MCF 10A (cell line): Measurements from ENCODE around the gene SORL1. TPM values are rescaled to one million over a fixed set of nuclear protein-coding genes. Genes with fewer than 3 reads are reported as not detected.

Experiments used
- BruUV-seq: library from RNA; stranded (reverse); fragments of 400-500 nt; replicated peaks from 2 replicates; lab custom pipeline; 2021; lab: Mats Ljungman, UMichigan
- CTCF ChIA-PET: fragments of 300-600 bp; sonication (Branson Sonifier 250); formaldehyde crosslinking; extraction: SDS; loops from one replicate; lab custom pipeline; 2021; ENCODE audit warnings: antibody characterized with exemption, inconsistent platforms; lab: Yijun Ruan, JAX
- POLR2A ChIA-PET: fragments of 300-600, 350-650 bp; sonication (Branson Sonifier 250); formaldehyde crosslinking; extraction: SDS; loops from one replicate; lab custom pipeline; 2020; ENCODE audit warnings: antibody characterized with exemption, inconsistent platforms; lab: Yijun Ruan, JAX
- DNase-seq: peaks from one replicate; pipeline ENCODE4 v3.0.0-alpha.2; 2018; ENCODE audit not compliant: unreplicated experiment
- H3K27ac Mint-ChIP-seq: one replicate; pipeline ENCODE4 v1.8.0; 2022; ENCODE audit warnings: mild to moderate bottlenecking, low read depth, mixed read lengths; ENCODE audit not compliant: unreplicated experiment
- H3K27me3 Mint-ChIP-seq: one replicate; pipeline ENCODE4 v1.8.0; 2022; ENCODE audit warnings: mixed read lengths; ENCODE audit not compliant: insufficient read depth, unreplicated experiment
- H3K36me3 Mint-ChIP-seq: one replicate; pipeline ENCODE4 v1.8.0; 2022; ENCODE audit warnings: mild to moderate bottlenecking, moderate library complexity, mixed read lengths; ENCODE audit not compliant: insufficient read depth, unreplicated experiment
- H3K4me1 Mint-ChIP-seq: one replicate; pipeline ENCODE4 v1.8.0; 2022; ENCODE audit warnings: mixed read lengths; ENCODE audit not compliant: insufficient read depth, unreplicated experiment
- H3K4me3 Mint-ChIP-seq: one replicate; pipeline ENCODE4 v1.8.0; 2022; ENCODE audit warnings: mild to moderate bottlenecking, moderate library complexity, mixed read lengths; ENCODE audit not compliant: unreplicated experiment
- H3K9me3 Mint-ChIP-seq: one replicate; pipeline ENCODE4 v1.8.0; 2022; ENCODE audit warnings: mixed read lengths; ENCODE audit not compliant: unreplicated experiment
- CTCF ChIP-seq: fragments of 200-600 bp; IDR thresholded peaks from one replicate; pipeline ENCODE4 v1.8.0; 2022; ENCODE audit warnings: antibody characterized with exemption, mild to moderate bottlenecking; ENCODE audit not compliant: unreplicated experiment
- intact Hi-C: fragments of 100-400 bp; cut with micrococcal nuclease; formaldehyde crosslinking; loops from 2 replicates; pipeline ENCODE4 v1.14.1; 2022
- total RNA-seq: library from RNA; stranded (reverse); gene quantifications from 2 replicates; pipeline ENCODE4 v1.2.3, GENCODE V29; 2022

SORL1 gene
- total RNA-seq, 1 experiment from 2014 or later, result 5.9 TPM

GRCh38 chr11:121485216-121485615, 33.1 kb downstream of the SORL1 start:
- no TSS peak for BruUV-seq

GRCh38 chr11:121486054-121486453, 33.9 kb downstream of the SORL1 start:
- Mint-ChIP-seq H3K27me3 (no peaks in the 10 kb centered on the region), H3K4me1 (peaks cover 5% of the 10 kb centered on the region), H3K4me3 (no peak overlapping the region), H3K36me3 (peaks cover 4% of the 10 kb centered on the region), H3K27ac (no peak overlapping the region), H3K9me3 (no peaks in the 10 kb centered on the region)
- intact Hi-C loops, result no loop called here
- ChIA-PET POLR2A (no interaction called here), CTCF (no interaction called here)
- no TSS peak for BruUV-seq
- TF ChIP-seq CTCF, result no peak
- no peak for DNase-seq

More at GRCh38 chr11:121485216-121485615, 33.1 kb downstream of the SORL1 start:
- H3K9me3 Mint-ChIP-seq, result no peaks in the 10 kb centered on the region
- ChIA-PET CTCF (interaction anchor here (0.6 kb wide), 2 partner anchors 42 to 217 kb away, joined by 3 read pairs; no protein-coding TSS in a partner anchor), POLR2A (no interaction called here)
- no peak overlapping the region for H3K4me3 Mint-ChIP-seq
- peaks cover 4% of the 10 kb centered on the region for H3K36me3 Mint-ChIP-seq
- H3K4me1 Mint-ChIP-seq, result peaks cover 5% of the 10 kb centered on the region
- no peaks in the 10 kb centered on the region for H3K27me3 Mint-ChIP-seq
- no peak for TF ChIP-seq CTCF
- intact Hi-C loops, result no loop called here
- DNase-seq, result no peak
- no peak overlapping the region for H3K27ac Mint-ChIP-seq

- BruUV-seq, result no TSS peak
- no peak for DNase-seq
- TF ChIP-seq CTCF, result no peak
- Mint-ChIP-seq H3K4me1 (no peaks in the 10 kb centered on the region), H3K4me3 (no peak overlapping the region), H3K27me3 (no peaks in the 10 kb centered on the region), H3K36me3 (peaks cover 4% of the 10 kb centered on the region), H3K27ac (no peak overlapping the region), H3K9me3 (no peaks in the 10 kb centered on the region)
- intact Hi-C loops, result no loop called here
- ChIA-PET POLR2A (no interaction called here), CTCF (no interaction called here)
Measured at GRCh38 chr11:121487191-121487590, 35.1 kb downstream of the SORL1 start.

GRCh38 chr11:121488170-121488569, 36.1 kb downstream of the SORL1 start:
- H3K9me3 Mint-ChIP-seq, result no peaks in the 10 kb centered on the region

More at GRCh38 chr11:121488170-121488569, 36.1 kb downstream of the SORL1 start:
- intact Hi-C loops, result no loop called here
- peaks cover 4% of the 10 kb centered on the region for H3K36me3 Mint-ChIP-seq
- DNase-seq, result no peak
- no peaks in the 10 kb centered on the region for H3K27me3 Mint-ChIP-seq
- no peaks in the 10 kb centered on the region for H3K4me1 Mint-ChIP-seq
- ChIA-PET POLR2A (no interaction called here), CTCF (interaction anchor here (0.7 to 1.1 kb wide), 2 partner anchors 14 to 121 kb away, joined by 3 read pairs; no protein-coding TSS in a partner anchor)
- TF ChIP-seq CTCF, result no peak
- no peak overlapping the region for H3K4me3 Mint-ChIP-seq
- no peak overlapping the region for H3K27ac Mint-ChIP-seq
- BruUV-seq, result no TSS peak
